ENCODE results near the gene CAMK1D.

GRCh38 chr10:12420530-12421120 is 71.3 kb downstream of the CAMK1D start:
- TF ChIP-seq CTCF (conservative IDR thresholded peaks at IDR 0.05), result no peak
- no peak for TF ChIP-seq EZH2 (IDR thresholded peaks at IDR 0.05; ENCODE audit: low read depth)

Data from PC-9 (cell line).